ENCODE measurements around the gene FLYWCH2.

Gene FLYWCH2

DNA sequence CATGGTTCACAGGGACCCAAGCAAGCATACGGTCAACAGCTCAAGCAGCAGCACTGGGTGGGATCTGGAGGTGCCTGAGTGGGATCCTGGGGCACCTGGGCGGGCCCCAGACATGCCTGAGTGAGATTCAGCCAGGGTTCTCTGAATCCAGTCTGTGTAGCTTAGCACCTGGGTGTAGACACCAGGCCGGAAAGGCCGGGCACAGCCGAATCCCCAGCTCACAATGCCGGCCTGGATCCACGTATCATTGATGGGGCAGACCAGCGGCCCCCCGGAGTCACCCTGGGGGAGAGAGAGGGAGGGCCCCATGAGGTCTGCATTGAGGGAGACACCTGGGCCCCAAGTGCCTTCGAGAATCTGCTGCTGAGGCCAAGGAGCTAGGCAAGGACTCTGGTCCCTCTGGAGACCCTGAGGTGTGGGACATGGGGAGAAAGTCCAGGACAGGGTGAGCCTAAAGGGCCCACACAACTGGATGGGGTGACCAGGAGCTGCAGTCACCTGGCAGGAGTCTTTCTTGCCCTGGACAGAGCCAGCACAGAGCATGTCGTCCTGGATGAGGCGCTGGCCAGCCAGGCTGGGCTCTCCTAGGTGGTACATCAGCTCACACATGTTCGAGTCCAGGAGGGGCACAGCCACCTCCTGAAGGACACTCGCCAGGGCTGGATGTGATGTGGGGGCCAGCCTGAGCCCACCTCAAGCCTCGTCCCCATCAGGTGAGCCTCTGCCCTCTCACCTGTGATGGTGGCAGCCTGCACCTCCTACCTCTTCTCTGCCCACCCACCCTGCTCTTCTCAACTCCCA lies 43.2 kb upstream of the FLYWCH2 start:
- no peak overlapping the region for H3K27ac ChIP-seq (ENCODE audit: low read depth, low read length, poor library complexity, severe bottlenecking)
- no peak overlapping the region for H3K4me2 ChIP-seq (ENCODE audit: low read length)
- H3K9me2 ChIP-seq (ENCODE audit: low read depth, low read length), result no peaks in the 10 kb centered on the region
- peaks cover 3% of the 10 kb centered on the region for H3K4me1 ChIP-seq (ENCODE audit: insufficient read depth, low read length, severe bottlenecking)
- H3K4me3 ChIP-seq (ENCODE audit: low read depth, low read length, poor library complexity, severe bottlenecking), result no peak overlapping the region
- H3K36me3 ChIP-seq (ENCODE audit: insufficient read depth, low read length), result no peaks in the 10 kb centered on the region
- no peak overlapping the region for H3K9ac ChIP-seq (ENCODE audit: low read length)
- H2AFZ ChIP-seq (ENCODE audit: low read length), result no peak overlapping the region
- H3K27me3 ChIP-seq (ENCODE audit: insufficient read depth, low read length), result 0 out of 2 replicates have a peak, but pooled peaks cover 5% of the 10 kb centered on the region
- H3F3A ChIP-seq (ENCODE audit: insufficient read depth, low read length), result no peaks in the 10 kb centered on the region
- H4K20me1 ChIP-seq (ENCODE audit: insufficient read depth, low read length), result no peaks in the 10 kb centered on the region
- H3K9me3 ChIP-seq (ENCODE audit: low read length), result no peaks in the 10 kb centered on the region
- no peak for TF ChIP-seq EZH2 (IDR thresholded peaks at IDR 0.05; ENCODE audit: borderline replicate concordance, low read length)
- TF ChIP-seq, protein P1, sequence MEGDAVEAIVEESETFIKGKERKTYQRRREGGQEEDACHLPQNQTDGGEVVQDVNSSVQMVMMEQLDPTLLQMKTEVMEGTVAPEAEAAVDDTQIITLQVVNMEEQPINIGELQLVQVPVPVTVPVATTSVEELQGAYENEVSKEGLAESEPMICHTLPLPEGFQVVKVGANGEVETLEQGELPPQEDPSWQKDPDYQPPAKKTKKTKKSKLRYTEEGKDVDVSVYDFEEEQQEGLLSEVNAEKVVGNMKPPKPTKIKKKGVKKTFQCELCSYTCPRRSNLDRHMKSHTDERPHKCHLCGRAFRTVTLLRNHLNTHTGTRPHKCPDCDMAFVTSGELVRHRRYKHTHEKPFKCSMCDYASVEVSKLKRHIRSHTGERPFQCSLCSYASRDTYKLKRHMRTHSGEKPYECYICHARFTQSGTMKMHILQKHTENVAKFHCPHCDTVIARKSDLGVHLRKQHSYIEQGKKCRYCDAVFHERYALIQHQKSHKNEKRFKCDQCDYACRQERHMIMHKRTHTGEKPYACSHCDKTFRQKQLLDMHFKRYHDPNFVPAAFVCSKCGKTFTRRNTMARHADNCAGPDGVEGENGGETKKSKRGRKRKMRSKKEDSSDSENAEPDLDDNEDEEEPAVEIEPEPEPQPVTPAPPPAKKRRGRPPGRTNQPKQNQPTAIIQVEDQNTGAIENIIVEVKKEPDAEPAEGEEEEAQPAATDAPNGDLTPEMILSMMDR (IDR thresholded peaks at IDR 0.05; ENCODE audit: low read length), result no peak
- no peaks in the 10 kb centered on the region for H3K79me2 ChIP-seq (ENCODE audit: insufficient read depth, low read length)

DNA sequence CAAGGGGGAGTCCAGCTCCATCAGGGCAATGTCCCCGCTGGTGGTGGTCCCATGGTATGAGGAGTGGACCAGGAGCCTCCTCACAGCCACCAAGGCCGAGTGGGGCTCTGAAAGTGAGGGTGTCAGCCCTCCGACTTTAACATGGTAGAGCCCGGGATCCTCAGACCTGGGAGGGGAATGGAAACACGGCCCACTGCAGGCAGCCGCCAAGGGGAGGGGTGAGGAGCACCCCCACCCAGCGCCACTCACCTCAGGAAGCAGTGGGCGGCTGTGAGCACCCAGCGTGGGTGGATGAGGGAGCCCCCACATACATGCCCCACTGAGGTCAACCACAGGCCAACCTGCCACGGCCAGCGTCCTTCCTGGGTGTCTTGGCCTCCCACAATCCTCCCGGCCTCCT lies 42.1 kb upstream of the FLYWCH2 start:
- Histone ChIP-seq H3F3A (ENCODE audit: insufficient read depth, low read length) (no peaks in the 10 kb centered on the region), H3K27ac (ENCODE audit: low read depth, low read length, poor library complexity, severe bottlenecking) (no peak overlapping the region), H4K20me1 (ENCODE audit: insufficient read depth, low read length) (no peaks in the 10 kb centered on the region), H2AFZ (ENCODE audit: low read length) (no peak overlapping the region), H3K4me2 (ENCODE audit: low read length) (no peak overlapping the region), H3K9me2 (ENCODE audit: low read depth, low read length) (no peaks in the 10 kb centered on the region), H3K9me3 (ENCODE audit: low read length) (no peaks in the 10 kb centered on the region), H3K36me3 (ENCODE audit: insufficient read depth, low read length) (no peaks in the 10 kb centered on the region), H3K27me3 (ENCODE audit: insufficient read depth, low read length) (0 out of 2 replicates have a peak, but pooled peaks cover 5% of the 10 kb centered on the region), H3K4me3 (ENCODE audit: low read depth, low read length, poor library complexity, severe bottlenecking) (no peak overlapping the region), H3K4me1 (ENCODE audit: insufficient read depth, low read length, severe bottlenecking) (peaks cover 7% of the 10 kb centered on the region), H3K9ac (ENCODE audit: low read length) (no peak overlapping the region), H3K79me2 (ENCODE audit: insufficient read depth, low read length) (no peaks in the 10 kb centered on the region)
- TF ChIP-seq, protein P1 (IDR thresholded peaks at IDR 0.05; ENCODE audit: low read length), result no peak
- TF ChIP-seq EZH2 (IDR thresholded peaks at IDR 0.05; ENCODE audit: borderline replicate concordance, low read length), result no peak

DNA sequence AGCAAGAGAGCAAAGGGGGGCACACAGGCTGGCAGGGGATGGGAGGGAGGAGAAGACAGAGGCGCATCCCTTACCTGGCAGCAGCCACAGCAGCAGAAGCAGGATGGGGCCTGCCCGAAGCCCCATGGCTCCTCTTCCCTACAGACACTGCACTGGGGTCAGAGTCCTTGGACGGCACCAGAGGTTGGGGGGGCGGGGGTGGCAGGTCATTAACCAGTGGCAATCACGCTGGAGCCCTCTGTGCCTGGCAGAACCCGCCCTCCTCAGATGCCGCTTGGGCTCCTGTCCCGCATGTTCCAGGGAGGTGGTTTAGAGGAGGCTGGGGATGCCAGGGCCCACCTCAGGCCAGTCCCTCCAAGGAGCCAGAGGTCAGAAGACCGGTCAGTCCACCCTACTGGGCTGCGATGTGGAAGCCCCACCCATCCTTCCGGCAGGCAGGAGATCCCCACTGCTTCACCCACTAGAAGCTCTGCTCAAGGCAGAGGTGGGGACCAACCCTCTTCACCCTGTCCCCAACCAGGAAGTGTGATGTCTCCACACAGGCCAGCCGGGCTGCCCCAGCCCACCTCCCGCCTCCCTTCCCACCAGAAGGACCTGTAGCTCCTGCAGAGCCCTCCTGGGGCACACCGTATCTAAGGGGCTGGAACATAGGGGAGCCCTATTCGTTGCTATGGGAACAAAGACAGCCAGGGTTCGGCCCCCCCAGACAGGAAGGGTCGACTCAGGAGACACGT lies 41.2 kb upstream of the FLYWCH2 start:
- Histone ChIP-seq H3F3A (ENCODE audit: insufficient read depth, low read length) (no peaks in the 10 kb centered on the region), H3K4me1 (ENCODE audit: insufficient read depth, low read length, severe bottlenecking) (peaks cover 7% of the 10 kb centered on the region), H2AFZ (ENCODE audit: low read length) (no peak overlapping the region), H3K4me2 (ENCODE audit: low read length) (no peak overlapping the region), H3K9me3 (ENCODE audit: low read length) (no peaks in the 10 kb centered on the region), H3K27me3 (ENCODE audit: insufficient read depth, low read length) (0 out of 2 replicates have a peak, but pooled peaks cover 5% of the 10 kb centered on the region), H3K9me2 (ENCODE audit: low read depth, low read length) (no peaks in the 10 kb centered on the region), H3K27ac (ENCODE audit: low read depth, low read length, poor library complexity, severe bottlenecking) (no peak overlapping the region), H3K4me3 (ENCODE audit: low read depth, low read length, poor library complexity, severe bottlenecking) (no peak overlapping the region), H4K20me1 (ENCODE audit: insufficient read depth, low read length) (no peaks in the 10 kb centered on the region), H3K79me2 (ENCODE audit: insufficient read depth, low read length) (no peaks in the 10 kb centered on the region), H3K36me3 (ENCODE audit: insufficient read depth, low read length) (no peaks in the 10 kb centered on the region), H3K9ac (ENCODE audit: low read length) (no peak overlapping the region)
- TF ChIP-seq, protein P1 (IDR thresholded peaks at IDR 0.05; ENCODE audit: low read length), result no peak
- no peak for TF ChIP-seq EZH2 (IDR thresholded peaks at IDR 0.05; ENCODE audit: borderline replicate concordance, low read length)

All from OCI-LY1 (cell line).